IPS-NIHi7 (cell line): ENCODE measurements around the gene SDHB.

ENCODE experiments used
- DNase-seq: peaks from one replicate; pipeline ENCODE4 v3.0.0; 2012; ENCODE audit warnings: mixed read lengths; ENCODE audit errors: extremely low spot score

The SDHB gene

GRCh38 chr1:16986560-16986959 lies 67.3 kb downstream of the SDHB start:
- no peak for DNase-seq

- DNase-seq: no peak
Observed at GRCh38 chr1:16986113-16986512, 67.7 kb downstream of the SDHB start.

- no peak for DNase-seq
Observed at GRCh38 chr1:16984717-16985116, 69.1 kb downstream of the SDHB start.

- DNase-seq: no peak
Observed at GRCh38 chr1:16983649-16984048, 70.2 kb downstream of the SDHB start.

- no peak for DNase-seq
Observed at GRCh38 chr1:16982902-16983301, 70.9 kb downstream of the SDHB start.

GRCh38 chr1:16981269-16981849 lies 72.5 kb downstream of the SDHB start:
- DNase-seq: no peak

- peak; percentile 82 for DNase-seq
Observed at GRCh38 chr1:16980473-16981268, 73.2 kb downstream of the SDHB start, which contains the start of gene MFAP2. Gene MFAP2 (minus strand): TSS chr1:16980620. CDS start chr1:16978273, 2,347 bp downstream.

- DNase-seq: peak; percentile 63
Observed at GRCh38 chr1:16979475-16980327, 74.1 kb downstream of the SDHB start.

- DNase-seq: no peak
Observed at GRCh38 chr1:16978567-16979474, 75.0 kb downstream of the SDHB start.

- DNase-seq: no peak
Observed at GRCh38 chr1:16978139-16978538, 75.7 kb downstream of the SDHB start.

- no peak for DNase-seq
Observed at GRCh38 chr1:16977377-16977776, 76.5 kb downstream of the SDHB start.

- no peak for DNase-seq
Observed at GRCh38 chr1:16976966-16977365, 76.9 kb downstream of the SDHB start.

GRCh38 chr1:16975838-16976237 lies 78.0 kb downstream of the SDHB start:
- DNase-seq: no peak

- DNase-seq: no peak
Observed at GRCh38 chr1:16975211-16975610, 78.6 kb downstream of the SDHB start.

- DNase-seq: no peak
Observed at GRCh38 chr1:16973215-16973614, 80.6 kb downstream of the SDHB start.

- no peak for DNase-seq
Observed at GRCh38 chr1:16972189-16972895, 81.5 kb downstream of the SDHB start.

- DNase-seq: peak; percentile 64
Observed at GRCh38 chr1:16971341-16972188, 82.3 kb downstream of the SDHB start.

- no peak for DNase-seq
Observed at GRCh38 chr1:16970132-16970910, 83.5 kb downstream of the SDHB start.

- DNase-seq: no peak
Observed at GRCh38 chr1:16969651-16970050, 84.2 kb downstream of the SDHB start.
